Measurements from ENCODE around the gene SUCLG2.

- TF ChIP-seq MLX (CRISPR knock-in tag; conservative IDR thresholded peaks at IDR 0.05) (no peak), KLF1 (tag; IDR thresholded peaks at IDR 0.05) (no peak), NCOR1 (IDR thresholded peaks at IDR 0.05) (no peak)
- TF ChIP-seq, protein P1, sequence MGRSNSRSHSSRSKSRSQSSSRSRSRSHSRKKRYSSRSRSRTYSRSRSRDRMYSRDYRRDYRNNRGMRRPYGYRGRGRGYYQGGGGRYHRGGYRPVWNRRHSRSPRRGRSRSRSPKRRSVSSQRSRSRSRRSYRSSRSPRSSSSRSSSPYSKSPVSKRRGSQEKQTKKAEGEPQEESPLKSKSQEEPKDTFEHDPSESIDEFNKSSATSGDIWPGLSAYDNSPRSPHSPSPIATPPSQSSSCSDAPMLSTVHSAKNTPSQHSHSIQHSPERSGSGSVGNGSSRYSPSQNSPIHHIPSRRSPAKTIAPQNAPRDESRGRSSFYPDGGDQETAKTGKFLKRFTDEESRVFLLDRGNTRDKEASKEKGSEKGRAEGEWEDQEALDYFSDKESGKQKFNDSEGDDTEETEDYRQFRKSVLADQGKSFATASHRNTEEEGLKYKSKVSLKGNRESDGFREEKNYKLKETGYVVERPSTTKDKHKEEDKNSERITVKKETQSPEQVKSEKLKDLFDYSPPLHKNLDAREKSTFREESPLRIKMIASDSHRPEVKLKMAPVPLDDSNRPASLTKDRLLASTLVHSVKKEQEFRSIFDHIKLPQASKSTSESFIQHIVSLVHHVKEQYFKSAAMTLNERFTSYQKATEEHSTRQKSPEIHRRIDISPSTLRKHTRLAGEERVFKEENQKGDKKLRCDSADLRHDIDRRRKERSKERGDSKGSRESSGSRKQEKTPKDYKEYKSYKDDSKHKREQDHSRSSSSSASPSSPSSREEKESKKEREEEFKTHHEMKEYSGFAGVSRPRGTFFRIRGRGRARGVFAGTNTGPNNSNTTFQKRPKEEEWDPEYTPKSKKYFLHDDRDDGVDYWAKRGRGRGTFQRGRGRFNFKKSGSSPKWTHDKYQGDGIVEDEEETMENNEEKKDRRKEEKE (IDR thresholded peaks at IDR 0.05; ENCODE audit: borderline replicate concordance in 1 of 2, control insufficient read depth in 1 of 2, low read depth in 2 of 2, low read length in 1 of 2) = no peak
- TF ChIP-seq, protein P2, sequence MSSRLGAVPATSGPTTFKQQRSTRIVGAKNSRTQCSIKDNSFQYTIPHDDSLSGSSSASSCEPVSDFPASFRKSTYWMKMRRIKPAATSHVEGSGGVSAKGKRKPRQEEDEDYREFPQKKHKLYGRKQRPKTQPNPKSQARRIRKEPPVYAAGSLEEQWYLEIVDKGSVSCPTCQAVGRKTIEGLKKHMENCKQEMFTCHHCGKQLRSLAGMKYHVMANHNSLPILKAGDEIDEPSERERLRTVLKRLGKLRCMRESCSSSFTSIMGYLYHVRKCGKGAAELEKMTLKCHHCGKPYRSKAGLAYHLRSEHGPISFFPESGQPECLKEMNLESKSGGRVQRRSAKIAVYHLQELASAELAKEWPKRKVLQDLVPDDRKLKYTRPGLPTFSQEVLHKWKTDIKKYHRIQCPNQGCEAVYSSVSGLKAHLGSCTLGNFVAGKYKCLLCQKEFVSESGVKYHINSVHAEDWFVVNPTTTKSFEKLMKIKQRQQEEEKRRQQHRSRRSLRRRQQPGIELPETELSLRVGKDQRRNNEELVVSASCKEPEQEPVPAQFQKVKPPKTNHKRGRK (tag; IDR thresholded peaks at IDR 0.05) = no peak
Observed at GRCh38 chr3:67529915-67530314, 124.5 kb downstream of the SUCLG2 start.

Data from K562 (cell line).